Right lobe of liver (tissue), 4 donors: ENCODE results near the gene IWS1.

ENCODE experiments used
- CTCF ChIP-seq, 4 donors: fragments of 200-600 bp in 3 of 4; fragments of 450-650 bp in 1 of 4; IDR thresholded peaks; one replicate each; pipeline versions ENCODE4 v1.5.1 to v1.8.0; 2016 to 2022; ENCODE audit warnings: antibody characterized with exemption in 4 of 4, mild to moderate bottlenecking in 2 of 4
- POLR2A ChIP-seq: fragments of 450-650 bp; IDR thresholded peaks from one replicate; pipeline ENCODE4 v1.6.1; 2017; ENCODE audit warnings: antibody characterized with exemption, mild to moderate bottlenecking
- donor health status: DM: no; HTN: no; CAD: no.
- donor health status: DM: no; HTN: no; CAD: no.
- donor health status: DM: no; HTN: yes; CAD: no.

- TF ChIP-seq POLR2A (no peak), CTCF (IDR thresholded peaks at IDR 0.05) (no peak)
Measured at GRCh38 chr2:127566139-127566417, 39.8 kb upstream of the IWS1 start.
